ENCODE results near the gene FGD3.
"Not testable (repeated sequence)": the region's sequence is repeated elsewhere in the genome, so short reads cannot be mapped to it uniquely, and the experiment has no call there.

The FGD3 gene

GRCh38 chr9:92979283-92980056 is 32.1 kb downstream of the FGD3 start:
- no peak for DNase-seq

DNA sequence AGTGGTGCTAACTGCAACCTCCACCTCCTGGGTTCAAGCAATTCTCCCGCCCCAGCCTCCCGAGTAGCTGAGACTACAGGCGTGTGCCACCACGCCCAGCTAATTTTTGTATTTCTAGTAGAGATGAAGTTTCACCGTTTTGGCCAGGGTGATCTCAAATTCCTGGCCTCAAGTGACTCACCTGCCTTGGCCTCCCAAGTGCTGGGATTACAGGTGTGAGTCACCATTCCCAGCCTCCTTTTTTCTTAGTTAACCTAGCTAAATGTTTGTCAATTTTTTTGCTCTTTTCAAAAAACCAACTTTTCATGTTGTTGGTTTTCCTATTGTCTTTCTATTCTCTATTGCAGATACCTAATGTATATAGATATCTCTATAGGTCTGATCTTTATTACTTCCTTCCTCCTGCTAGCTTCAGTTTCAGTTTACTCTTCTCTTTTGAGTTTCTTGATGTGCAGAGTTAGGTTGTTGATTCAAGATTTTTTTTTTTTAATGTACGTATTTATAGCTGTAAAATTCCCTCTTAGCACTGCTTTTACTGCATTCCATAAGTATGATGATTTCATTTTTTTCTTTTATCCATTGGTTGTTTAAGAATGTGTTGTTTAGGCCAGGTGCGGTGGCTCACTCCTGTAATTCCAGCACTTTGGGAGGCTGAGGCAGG is 32.9 kb downstream of the FGD3 start:
- DNase-seq = no peak

DNA sequence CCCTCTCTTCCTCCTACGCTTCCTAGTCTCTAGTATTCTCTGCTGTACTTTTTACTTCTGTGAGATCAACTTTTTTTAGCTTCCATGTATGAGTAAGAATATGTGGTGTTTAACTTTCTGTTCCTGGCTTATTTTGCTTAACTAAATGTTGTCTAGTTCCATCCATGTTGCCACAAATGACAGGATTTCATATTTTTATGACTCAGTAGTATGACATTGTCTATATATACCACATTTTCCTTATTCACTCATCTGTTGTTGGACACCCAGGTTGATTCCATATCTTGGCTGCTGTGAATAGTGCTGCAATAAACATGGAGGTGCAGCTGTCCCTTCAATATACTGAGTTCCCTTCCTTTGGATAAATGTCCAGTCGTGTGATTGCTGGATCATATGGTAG is 34.8 kb downstream of the FGD3 start:
- no peak for DNase-seq

DNA sequence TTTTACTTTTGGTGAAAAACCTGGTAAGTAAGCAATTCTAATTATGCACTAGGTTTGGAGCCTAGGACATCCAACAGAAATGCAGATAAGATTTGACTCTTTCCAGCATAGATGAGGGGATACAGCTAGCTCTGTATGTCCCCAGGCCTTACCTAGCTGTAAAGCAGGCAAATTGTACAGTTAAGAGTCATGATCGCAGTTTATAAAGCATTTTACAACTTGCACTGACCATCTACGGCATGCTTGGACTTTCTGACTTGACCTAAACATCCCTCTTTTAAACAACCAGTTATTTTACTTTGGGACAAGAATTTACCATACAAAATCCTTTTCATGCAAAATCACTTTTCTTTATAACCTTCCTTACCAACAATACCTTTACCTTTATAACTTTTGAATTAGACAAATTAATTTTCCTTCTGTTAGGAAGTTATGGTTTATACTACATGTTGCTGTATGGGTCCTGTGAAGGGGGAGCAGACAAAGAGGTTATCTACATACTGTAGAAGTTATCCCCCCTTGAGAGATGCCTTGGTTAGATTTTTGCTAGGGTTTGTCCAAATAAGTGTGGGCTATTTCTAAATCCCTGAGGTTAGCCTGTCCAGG is 36.8 kb downstream of the FGD3 start:
- DNase-seq = no peak

GRCh38 chr9:92984976-92985375 is 37.7 kb downstream of the FGD3 start:
- DNase-seq = no peak

GRCh38 chr9:92986176-92987119 is 39.1 kb downstream of the FGD3 start:
- DNase-seq = peak; percentile 58 to 62

DNA sequence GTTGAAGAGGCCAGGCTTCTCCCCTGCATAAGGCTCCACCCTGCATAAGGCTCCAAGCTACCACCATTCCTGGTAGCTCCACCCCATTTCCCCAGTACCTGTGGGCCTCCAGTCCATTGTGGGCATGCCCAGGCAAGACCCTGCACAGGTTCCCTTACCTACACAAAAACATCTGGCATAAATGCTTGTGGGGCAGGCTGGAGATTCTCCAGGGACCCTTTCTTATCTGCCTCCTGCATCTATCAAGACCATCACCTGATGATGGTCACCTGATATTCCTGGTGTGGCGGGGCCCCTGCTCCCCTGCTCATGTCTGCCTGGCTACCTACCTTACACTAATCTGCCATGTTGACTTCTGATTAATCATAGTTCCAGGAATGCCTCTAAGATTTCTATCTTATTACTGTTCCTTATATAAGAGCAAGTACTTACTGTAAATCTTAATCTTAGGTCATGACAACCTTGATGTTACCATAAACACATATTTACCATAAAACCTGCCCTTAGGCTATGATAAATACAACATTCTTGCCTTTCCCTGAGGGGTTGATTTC is 41.0 kb downstream of the FGD3 start:
- no peak for DNase-seq

GRCh38 chr9:92989561-92989960 is 42.2 kb downstream of the FGD3 start:
- no peak for DNase-seq

- DNase-seq = no peak
Observed at GRCh38 chr9:92990461-92990860, 43.1 kb downstream of the FGD3 start.

- no peak for DNase-seq
Observed at GRCh38 chr9:92992549-92992948, 45.2 kb downstream of the FGD3 start.

DNA sequence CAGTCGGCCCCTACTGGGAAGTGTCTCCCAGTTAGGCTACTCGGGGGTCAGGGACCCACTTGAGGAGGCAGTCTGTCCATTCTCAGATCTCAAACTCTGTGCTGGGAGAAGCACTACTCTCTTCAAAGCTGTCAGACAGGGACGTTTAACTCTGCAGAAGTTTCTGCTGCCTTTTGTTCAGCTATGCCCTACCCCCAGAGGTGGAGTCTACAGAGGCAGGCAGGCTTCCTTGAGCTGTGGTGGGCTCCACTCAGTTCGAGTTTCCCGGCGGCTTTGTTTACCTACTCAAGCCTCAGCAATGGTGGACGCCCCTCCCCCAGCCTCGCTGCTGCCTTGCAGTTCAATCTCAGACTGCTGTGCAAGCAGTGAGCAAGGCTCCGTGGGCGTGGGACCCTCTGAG is 51.5 kb downstream of the FGD3 start:
- not testable (repeated sequence) for DNase-seq

DNA sequence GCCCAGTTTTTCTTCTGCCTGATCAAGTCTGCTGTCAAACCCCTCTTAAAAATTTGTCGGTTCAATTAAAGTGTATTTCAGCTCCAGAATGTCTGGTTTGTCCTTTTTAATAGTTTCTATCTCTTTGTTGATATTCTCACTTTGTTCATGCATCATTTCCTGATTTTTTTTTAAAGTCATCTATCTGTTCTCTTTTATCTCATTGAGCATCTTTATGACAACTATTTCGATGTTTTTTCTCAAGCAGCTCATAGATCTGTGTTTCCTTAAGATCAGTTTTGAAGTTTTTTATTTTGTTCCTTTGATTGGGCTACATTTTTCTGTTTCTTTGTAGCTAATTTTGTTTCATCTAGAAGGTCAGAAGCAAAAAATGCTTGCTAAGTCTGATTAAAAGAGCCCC is 53.7 kb downstream of the FGD3 start:
- no peak for DNase-seq

GRCh38 chr9:93002700-93003099 is 55.4 kb downstream of the FGD3 start:
- no peak for DNase-seq

GRCh38 chr9:93003552-93004407 is 56.5 kb downstream of the FGD3 start:
- peak; percentile 59 to 61 for DNase-seq

DNA sequence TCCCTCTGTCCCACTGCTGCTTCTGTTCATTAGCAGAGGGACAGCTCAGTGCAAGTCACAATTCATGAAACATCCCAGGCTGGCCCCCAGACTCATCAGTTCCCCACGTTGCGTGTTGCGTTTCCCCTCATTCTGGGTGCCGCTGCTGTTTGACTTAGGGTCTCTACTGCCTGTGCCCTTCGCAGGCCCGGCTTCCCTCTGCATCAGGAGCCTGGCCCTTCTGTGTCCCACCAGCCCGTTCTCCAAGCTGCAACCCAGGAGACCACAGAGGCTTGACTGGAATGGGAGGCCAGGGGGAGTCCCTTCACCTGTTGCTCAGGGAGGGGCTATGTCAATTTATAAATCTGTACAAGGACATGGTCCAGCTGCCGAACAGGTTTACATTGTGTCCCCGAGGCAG is 57.2 kb downstream of the FGD3 start:
- no peak for DNase-seq

DNA sequence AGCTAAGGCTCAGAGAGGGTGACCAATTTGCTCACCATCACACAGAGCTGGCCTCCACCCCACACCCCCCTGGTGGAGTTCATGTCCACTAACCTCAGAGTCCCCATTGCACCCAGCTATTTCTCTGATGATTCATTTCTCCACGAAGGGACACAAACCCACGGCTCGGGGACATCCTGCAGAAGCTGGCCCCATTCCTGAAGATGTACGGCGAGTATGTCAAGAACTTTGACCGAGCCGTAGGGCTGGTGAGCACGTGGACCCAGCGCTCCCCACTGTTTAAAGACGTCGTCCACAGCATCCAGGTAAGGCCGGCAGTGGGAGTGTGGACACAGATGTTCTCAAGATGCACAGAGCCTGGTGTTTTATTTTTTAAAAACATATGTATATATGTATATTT is 58.6 kb downstream of the FGD3 start:
- DNase-seq = no peak

GRCh38 chr9:93007529-93008058 is 60.3 kb downstream of the FGD3 start:
- no peak for DNase-seq

DNA sequence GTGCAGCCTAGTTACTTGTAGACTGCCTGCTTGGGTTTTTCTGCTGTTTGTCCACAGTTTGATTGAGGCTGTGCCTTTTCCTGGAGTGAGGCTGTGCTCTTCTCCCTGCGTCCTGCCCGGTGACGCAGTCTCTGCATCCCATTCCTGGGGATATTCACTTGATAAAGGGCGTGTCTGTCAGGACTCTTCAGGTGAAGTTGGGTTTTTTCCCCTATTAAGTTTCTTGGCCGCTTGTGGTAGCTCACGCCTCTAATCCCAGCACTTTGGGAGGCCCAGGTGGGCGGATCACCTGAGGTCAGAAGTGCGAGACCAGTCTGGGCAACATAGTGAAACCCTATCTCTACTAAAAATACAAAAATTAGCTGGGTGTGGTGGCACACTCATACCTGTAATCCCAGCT is 61.1 kb downstream of the FGD3 start:
- DNase-seq = no peak

DNA sequence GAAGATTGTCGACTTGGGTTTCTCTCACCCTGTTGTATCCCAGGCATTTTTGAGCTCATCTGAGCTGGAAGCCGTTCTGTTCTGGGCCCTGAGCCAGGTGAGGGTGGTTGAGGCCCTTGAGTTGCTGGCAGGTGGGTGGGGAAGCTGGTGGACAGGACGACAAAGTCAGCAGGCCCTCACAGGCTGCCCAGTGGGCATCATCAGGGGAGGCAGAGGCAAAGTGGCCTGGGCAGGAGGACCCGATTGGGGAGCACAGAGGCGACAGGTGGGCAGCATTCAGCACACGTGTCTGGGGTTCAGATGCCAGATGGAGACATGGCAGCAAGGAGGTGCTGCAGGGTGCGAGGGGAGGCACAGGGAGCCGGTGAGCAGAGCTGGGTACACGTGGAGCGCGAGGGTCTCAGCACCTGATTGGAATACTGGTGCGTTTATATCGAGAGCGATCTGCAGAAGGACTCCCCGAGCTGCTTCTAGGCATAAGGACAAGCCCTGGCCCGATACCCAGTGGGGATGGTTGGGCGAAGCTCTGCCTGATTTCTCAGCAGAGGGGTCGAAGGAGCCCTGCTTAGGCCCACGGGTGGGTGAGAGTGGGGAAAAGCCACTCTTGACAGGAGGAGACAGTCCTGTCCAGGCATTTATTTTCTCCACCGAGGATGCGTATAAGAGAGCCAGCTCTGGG is 62.2 kb downstream of the FGD3 start:
- no peak for DNase-seq

DNA sequence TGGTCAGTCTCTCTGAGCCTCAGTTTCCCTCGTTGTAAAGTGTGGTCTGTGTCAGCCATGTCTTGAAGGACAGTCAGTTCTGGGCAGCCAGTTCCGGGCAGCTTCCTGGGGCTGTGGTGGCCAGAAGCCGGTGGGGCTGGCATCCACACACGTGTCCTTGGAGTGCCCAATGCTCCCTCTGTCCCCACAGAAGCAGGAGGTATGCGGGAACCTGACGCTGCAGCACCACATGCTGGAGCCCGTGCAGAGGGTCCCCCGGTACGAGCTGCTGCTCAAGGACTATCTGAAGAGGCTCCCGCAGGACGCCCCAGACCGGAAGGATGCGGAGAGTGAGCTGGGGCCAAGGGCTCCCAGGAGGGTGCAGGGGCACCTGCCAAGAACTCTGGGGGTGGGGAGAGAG is 62.7 kb downstream of the FGD3 start:
- no peak for DNase-seq

GRCh38 chr9:93010704-93011103 is 63.4 kb downstream of the FGD3 start:
- no peak for DNase-seq
